H9 (cell line): ENCODE data around the gene LRMDA. TPM values are rescaled to one million over a fixed set of nuclear protein-coding genes. Genes with fewer than 3 reads are reported as not detected.

ENCODE experiments used
- DNase-seq: peaks from one replicate; pipeline ENCODE4 v3.0.0-alpha.2; 2017
- H2AFZ ChIP-seq: one replicate; pipeline ENCODE4 v1.6.1; 2013; ENCODE audit warnings: mild to moderate bottlenecking, low read length, control low read depth, moderate library complexity
- H2AK5ac ChIP-seq: 2 replicates; pipeline ENCODE4 v1.6.1; 2013; ENCODE audit warnings: low read length, control low read depth, mixed read lengths; ENCODE audit not compliant: insufficient read length
- H2BK120ac ChIP-seq: one replicate; pipeline ENCODE4 v1.6.1; 2013; ENCODE audit warnings: low read depth, mild to moderate bottlenecking, low read length, control low read depth, inconsistent platforms; ENCODE audit not compliant: poor library complexity, severe bottlenecking
- H2BK12ac ChIP-seq: 2 replicates; pipeline ENCODE4 v1.6.1; 2013; ENCODE audit warnings: low read length, control low read depth, mixed read lengths, low read depth; ENCODE audit not compliant: insufficient read length
- H2BK15ac ChIP-seq: 2 replicates; pipeline ENCODE4 v1.6.1; 2013; ENCODE audit warnings: low read depth, low read length, control low read depth
- H2BK20ac ChIP-seq: one replicate; pipeline ENCODE4 v1.6.1; 2013; ENCODE audit warnings: low read depth, mild to moderate bottlenecking, low read length, control low read depth, inconsistent platforms; ENCODE audit not compliant: poor library complexity, severe bottlenecking
- H2BK5ac ChIP-seq: 2 replicates; pipeline ENCODE4 v1.6.1; 2013; ENCODE audit warnings: low read length, control low read depth, mixed read lengths; ENCODE audit not compliant: insufficient read length
- H3K14ac ChIP-seq: 2 replicates; pipeline ENCODE4 v1.6.1; 2013; ENCODE audit warnings: low read length, control low read depth; ENCODE audit not compliant: insufficient read depth
- H3K18ac ChIP-seq: 2 replicates; pipeline ENCODE4 v1.6.1; 2013; ENCODE audit warnings: low read depth, mild to moderate bottlenecking, mixed read lengths, low read length, control low read depth; ENCODE audit not compliant: insufficient read length
- H3K23ac ChIP-seq: 2 replicates; pipeline ENCODE4 v1.6.1; 2013; ENCODE audit warnings: low read length, control low read depth, mixed read lengths, low read depth; ENCODE audit not compliant: insufficient read length
- H3K23me2 ChIP-seq: 2 replicates; pipeline ENCODE4 v1.6.1; 2013; ENCODE audit warnings: low read depth, mild to moderate bottlenecking, mixed read lengths, low read length, control low read depth; ENCODE audit not compliant: insufficient read length, poor library complexity, severe bottlenecking
- H3K27ac ChIP-seq: 2 replicates; pipeline ENCODE4 v1.5.1; 2013; ENCODE audit warnings: low read length, control low read depth, mixed read lengths, low read depth; ENCODE audit not compliant: insufficient read length
- H3K27me3 ChIP-seq: 2 replicates; pipeline ENCODE4 v1.6.1; 2013; ENCODE audit warnings: low read length, control low read depth, inconsistent platforms; ENCODE audit not compliant: insufficient read depth
- H3K4ac ChIP-seq: 2 replicates; pipeline ENCODE4 v1.6.1; 2013; ENCODE audit warnings: low read depth, mild to moderate bottlenecking, control low read depth, inconsistent platforms, low read length, moderate library complexity
- H3K4me1 ChIP-seq: 2 replicates; pipeline ENCODE4 v1.6.1; 2013; ENCODE audit warnings: low read length, control low read depth, inconsistent platforms; ENCODE audit not compliant: insufficient read depth
- H3K4me2 ChIP-seq: 2 replicates; pipeline ENCODE4 v1.6.1; 2013; ENCODE audit warnings: low read length, control low read depth, mixed read lengths; ENCODE audit not compliant: insufficient read length, insufficient read depth
- H3K56ac ChIP-seq: 2 replicates; pipeline ENCODE4 v1.6.1; 2013; ENCODE audit warnings: low read depth, mild to moderate bottlenecking, mixed read lengths, low read length, control low read depth; ENCODE audit not compliant: insufficient read length
- H3K79me1 ChIP-seq: 2 replicates; pipeline ENCODE4 v1.6.1; 2013; ENCODE audit warnings: low read depth, mild to moderate bottlenecking, moderate library complexity, low read length, control low read depth, inconsistent platforms; ENCODE audit not compliant: insufficient read depth, poor library complexity, severe bottlenecking
- H3K79me2 ChIP-seq: 2 replicates; pipeline ENCODE4 v1.6.1; 2013; ENCODE audit warnings: low read length, control low read depth, inconsistent platforms; ENCODE audit not compliant: insufficient read depth
- H3K9ac ChIP-seq: 2 replicates; pipeline ENCODE4 v1.6.1; 2013; ENCODE audit warnings: low read length, control low read depth, mixed read lengths; ENCODE audit not compliant: insufficient read length; ENCODE audit errors: extremely low read depth
- H3K9me3 ChIP-seq: one replicate; pipeline ENCODE4 v1.6.1; 2013; ENCODE audit warnings: low read depth, low read length, inconsistent platforms; ENCODE audit not compliant: control insufficient read depth
- H3T11ph ChIP-seq: one replicate; pipeline ENCODE4 v1.6.1; 2013; ENCODE audit warnings: mild to moderate bottlenecking, low read length, control low read depth, inconsistent platforms
- H4K20me1 ChIP-seq: one replicate; pipeline ENCODE4 v1.6.1; 2013; ENCODE audit not compliant: control insufficient read depth, insufficient read length, insufficient read depth
- H4K5ac ChIP-seq: 2 replicates; pipeline ENCODE4 v1.6.1; 2013; ENCODE audit warnings: low read depth, mild to moderate bottlenecking, mixed read lengths, low read length, control low read depth; ENCODE audit not compliant: insufficient read length
- H4K8ac ChIP-seq: replicated peaks from 2 replicates; pipeline ENCODE4 v1.6.1; 2013; ENCODE audit warnings: low read length, control low read depth, mixed read lengths, low read depth; ENCODE audit not compliant: insufficient read length
- H4K91ac ChIP-seq: 2 replicates; pipeline ENCODE4 v1.6.1; 2013; ENCODE audit warnings: low read depth, mild to moderate bottlenecking, moderate library complexity, mixed read lengths, low read length, control low read depth; ENCODE audit not compliant: insufficient read length
- H3K27ac Mint-ChIP-seq, 3 experiments: 2 replicates in 2 of 3; 3 replicates in 1 of 3; pipeline ENCODE4 v1.8.0; 2020 to 2021; ENCODE audit warnings: mixed read lengths in 3 of 3, mild to moderate bottlenecking in 1 of 3, moderate library complexity in 1 of 3
- H3K27me3 Mint-ChIP-seq: 2 replicates; pipeline ENCODE4 v1.8.0; 2021; ENCODE audit warnings: low read depth, mild to moderate bottlenecking, moderate library complexity, mixed read lengths
- H3K36me3 Mint-ChIP-seq, 3 experiments: 2 replicates in 2 of 3; 3 replicates in 1 of 3; pipeline ENCODE4 v1.8.0; 2020 to 2021; ENCODE audit warnings: low read depth in 3 of 3, mixed read lengths in 3 of 3; ENCODE audit not compliant: insufficient read depth in 1 of 3
- H3K4me1 Mint-ChIP-seq, 2 experiments: 2 replicates each; pipeline ENCODE4 v1.8.0; 2020; ENCODE audit warnings: mixed read lengths in 2 of 2
- H3K4me3 Mint-ChIP-seq, 2 experiments: 2 replicates in 1 of 2; 3 replicates in 1 of 2; pipeline ENCODE4 v1.8.0; 2020 to 2021; ENCODE audit warnings: mild to moderate bottlenecking in 2 of 2, mixed read lengths in 2 of 2, moderate library complexity in 1 of 2
- H3K9me3 Mint-ChIP-seq, 2 experiments: 2 replicates in 1 of 2; 3 replicates in 1 of 2; pipeline ENCODE4 v1.8.0; 2020; ENCODE audit warnings: mild to moderate bottlenecking in 2 of 2, mixed read lengths in 2 of 2, moderate library complexity in 1 of 2
- CTCF ChIP-seq: fragments of 200-600 bp; sonication (generic); conservative IDR thresholded peaks from 3 replicates; pipeline ENCODE4 v1.8.0; 2021; ENCODE audit warnings: antibody characterized with exemption, mild to moderate bottlenecking
- WGBS: extraction: QIAGEN DNeasy Blood & Tissue Kit; methylation state at CpG from one replicate; pipeline ENCODE4 v1.1.7; 2013; ENCODE audit warnings: missing lambda C conversion rate, low lambda C conversion rate, mixed read lengths; ENCODE audit not compliant: insufficient read length; ENCODE audit errors: extremely low coverage; 5-methylcytosine and 5-hydroxymethylcytosine counted together
- total RNA-seq: library from RNA; stranded (reverse); gene quantifications from 2 replicates; pipeline ENCODE4 v1.2.1, GENCODE V29; 2021

Gene LRMDA
- total RNA-seq, 1 experiment from 2014 or later: 1.8 TPM

- no peaks in the 10 kb centered on the region for H4K20me1 ChIP-seq
- Mint-ChIP-seq H3K27me3 (peaks cover 14% of the 10 kb centered on the region), H3K4me3 (no peak overlapping the region), H3K9me3 (no peaks in the 10 kb centered on the region), H3K36me3 (no peaks in the 10 kb centered on the region), H3K27ac (no peak overlapping the region), H3K4me1 (peaks cover 20 to 33% of the 10 kb centered on the region in 2 experiments)
- H3K4me1 ChIP-seq: peaks cover 4% of the 10 kb centered on the region; the same call in 1 of the 2 replicates
- H2BK12ac ChIP-seq: no peak overlapping the region
- no peak overlapping the region for H3K56ac ChIP-seq
- DNase-seq: no peak
- no peak overlapping the region for H3K4me2 ChIP-seq
- no peak overlapping the region for H3K14ac ChIP-seq
- no peak overlapping the region for H2AK5ac ChIP-seq
- no peak overlapping the region for H2BK5ac ChIP-seq
- H4K91ac ChIP-seq: no peak overlapping the region
- H3K9ac ChIP-seq: no peak overlapping the region
- no peak overlapping the region for H3K4ac ChIP-seq
- H3K18ac ChIP-seq: no peak overlapping the region
- no peaks in the 10 kb centered on the region for H3K9me3 ChIP-seq
- H3T11ph ChIP-seq: no peak overlapping the region
- H4K5ac ChIP-seq: no peak overlapping the region
- H3K79me1 ChIP-seq: no peaks in the 10 kb centered on the region
- H3K23me2 ChIP-seq: no peaks in the 10 kb centered on the region
- no peak overlapping the region for H2AFZ ChIP-seq
- H2BK20ac ChIP-seq: no peak overlapping the region
- no peak overlapping the region for H3K23ac ChIP-seq
- no CpG with 5 or more reads among the region's 10 CpGs for WGBS
- H3K79me2 ChIP-seq: no peaks in the 10 kb centered on the region
- H2BK120ac ChIP-seq: no peak overlapping the region
- TF ChIP-seq CTCF: no peak
- H4K8ac ChIP-seq: no peak overlapping the region
- H2BK15ac ChIP-seq: no peak overlapping the region
- H3K27me3 ChIP-seq: no peaks in the 10 kb centered on the region
- no peak overlapping the region for H3K27ac ChIP-seq
These were observed 182.5 kb downstream of the LRMDA start for GRCh38 chr10:75613685-75614504.
